HepG2 (cell line): Measurements from ENCODE around the gene TNXB. TPM values are rescaled to one million over a fixed set of nuclear protein-coding genes. Genes with fewer than 3 reads are reported as not detected.
A peak's percentile ranks its signal among the peaks of the same experiment; 100 is the strongest.

ENCODE experiments used
- KDM5B ChIP-seq: sonication (generic); formaldehyde crosslinking; IDR thresholded peaks from 2 replicates; pipeline ENCODE4 v1.4.0; 2020; ENCODE audit warnings: missing genetic modification reagents, mild to moderate bottlenecking, borderline replicate concordance
- MBNL3 ChIP-seq: fragments of 250-450 bp; sonication (Bioruptor Pico); conservative IDR thresholded peaks from 2 replicates; pipeline ENCODE4 v1.8.0; 2022; ENCODE audit warnings: mild to moderate bottlenecking, inconsistent platforms
- MIER2 ChIP-seq: IDR thresholded peaks from 2 replicates; pipeline ENCODE4 v1.6.1; 2016; ENCODE audit warnings: missing biosample characterization, missing genetic modification reagents
- PAX8 ChIP-seq: sonication (generic); formaldehyde crosslinking; IDR thresholded peaks from 2 replicates; pipeline ENCODE4 v1.8.0; 2022; ENCODE audit warnings: mild to moderate bottlenecking, missing genetic modification reagents, borderline replicate concordance
- PCBP1 ChIP-seq: fragments of 200-400 bp; formaldehyde crosslinking; IDR thresholded peaks from 2 replicates; pipeline ENCODE4 v1.6.1; 2017; ENCODE audit warnings: mild to moderate bottlenecking, low read depth, low read length, borderline replicate concordance
- SAP130 ChIP-seq: IDR thresholded peaks from 2 replicates; pipeline ENCODE4 v1.6.1; 2016; ENCODE audit warnings: low read depth
- STAT5B ChIP-seq: sonication (generic); formaldehyde crosslinking; IDR thresholded peaks from 2 replicates; pipeline ENCODE4 v1.4.0; 2020; ENCODE audit warnings: missing genetic modification reagents
- TMF1 ChIP-seq: sonication (generic); formaldehyde crosslinking; IDR thresholded peaks from 2 replicates; pipeline ENCODE4 v1.8.1; 2022; ENCODE audit warnings: low read depth, missing genetic modification reagents
- ZFP41 ChIP-seq: sonication (generic); formaldehyde crosslinking; IDR thresholded peaks from 2 replicates; pipeline ENCODE4 v1.4.0; 2020; ENCODE audit warnings: mild to moderate bottlenecking, missing genetic modification reagents, borderline replicate concordance
- ZNF101 ChIP-seq: sonication (generic); formaldehyde crosslinking; IDR thresholded peaks from 2 replicates; pipeline ENCODE4 v1.4.0; 2020; ENCODE audit warnings: mild to moderate bottlenecking, low read depth, missing genetic modification reagents, borderline replicate concordance
- ZNF207 ChIP-seq: fragments of 450-650 bp; IDR thresholded peaks from 2 replicates; pipeline ENCODE4 v1.6.1; 2016; ENCODE audit warnings: antibody characterized with exemption, borderline replicate concordance
- ZNF674 ChIP-seq: sonication (generic); formaldehyde crosslinking; IDR thresholded peaks from 2 replicates; pipeline ENCODE4 v1.5.0; 2020; ENCODE audit warnings: low read depth, mild to moderate bottlenecking, missing genetic modification reagents
- ZNF747 ChIP-seq: sonication (generic); formaldehyde crosslinking; IDR thresholded peaks from 2 replicates; pipeline ENCODE4 v1.8.1; 2023; ENCODE audit warnings: missing genetic modification reagents, mild to moderate bottlenecking, borderline replicate concordance
- ZNF878 ChIP-seq: sonication (generic); formaldehyde crosslinking; IDR thresholded peaks from 2 replicates; pipeline ENCODE4 v1.8.1; 2023; ENCODE audit warnings: mild to moderate bottlenecking, missing genetic modification reagents, moderate library complexity
- polyA plus RNA-seq, 8 experiments: library from polyadenylated mRNA; depleted of rRNA in 3 of 8; stranded (reverse) in 7 of 8; unstranded in 1 of 8; fragments of >200 nt; fragmentation: Illumina TruSeq in 4 of 8; extraction: Trizol in 4 of 8; gene quantifications; 2 replicates each; pipeline versions ENCODE4 v1.2.1 to v1.2.3, GENCODE V29; 2011 to 2016; ENCODE audit warnings: low read depth in 4 of 8, missing spikeins in 1 of 8, mixed read lengths in 1 of 8; ENCODE audit not compliant: insufficient read depth in 1 of 8
- total RNA-seq, 5 experiments: library from RNA; depleted of rRNA; stranded (reverse); fragments of >200 nt; fragmentation: Illumina TruSeq; extraction: Trizol; gene quantifications; 2 replicates each; pipeline ENCODE4 v1.2.3, GENCODE V29; 2016; ENCODE audit warnings: low read depth in 1 of 5
- TF ChIP-seq, protein P1 (sequence below): sonication (generic); formaldehyde crosslinking; IDR thresholded peaks from 2 replicates; pipeline ENCODE4 v1.4.0; 2020; ENCODE audit warnings: missing genetic modification reagents, borderline replicate concordance
- TF ChIP-seq, protein P2 (sequence below): sonication (generic); formaldehyde crosslinking; IDR thresholded peaks from 2 replicates; pipeline ENCODE4 v1.4.0; 2020; ENCODE audit warnings: missing genetic modification reagents
- TF ChIP-seq, protein P3 (sequence below): sonication (generic); formaldehyde crosslinking; IDR thresholded peaks from 2 replicates; pipeline ENCODE4 v1.5.0; 2020; ENCODE audit warnings: mild to moderate bottlenecking, missing genetic modification reagents, moderate library complexity
- TF ChIP-seq, protein P4 (sequence below): sonication (generic); formaldehyde crosslinking; IDR thresholded peaks from 2 replicates; pipeline ENCODE4 v1.5.1; 2020; ENCODE audit warnings: mild to moderate bottlenecking, missing genetic modification reagents, moderate library complexity

The TNXB gene
- total and polyA plus RNA-seq, 2 of the 13 experiments (the other 11 are each of a cell fraction or from before 2014, with no cell fraction given): 1.6 to 2.7 TPM

DNA sequence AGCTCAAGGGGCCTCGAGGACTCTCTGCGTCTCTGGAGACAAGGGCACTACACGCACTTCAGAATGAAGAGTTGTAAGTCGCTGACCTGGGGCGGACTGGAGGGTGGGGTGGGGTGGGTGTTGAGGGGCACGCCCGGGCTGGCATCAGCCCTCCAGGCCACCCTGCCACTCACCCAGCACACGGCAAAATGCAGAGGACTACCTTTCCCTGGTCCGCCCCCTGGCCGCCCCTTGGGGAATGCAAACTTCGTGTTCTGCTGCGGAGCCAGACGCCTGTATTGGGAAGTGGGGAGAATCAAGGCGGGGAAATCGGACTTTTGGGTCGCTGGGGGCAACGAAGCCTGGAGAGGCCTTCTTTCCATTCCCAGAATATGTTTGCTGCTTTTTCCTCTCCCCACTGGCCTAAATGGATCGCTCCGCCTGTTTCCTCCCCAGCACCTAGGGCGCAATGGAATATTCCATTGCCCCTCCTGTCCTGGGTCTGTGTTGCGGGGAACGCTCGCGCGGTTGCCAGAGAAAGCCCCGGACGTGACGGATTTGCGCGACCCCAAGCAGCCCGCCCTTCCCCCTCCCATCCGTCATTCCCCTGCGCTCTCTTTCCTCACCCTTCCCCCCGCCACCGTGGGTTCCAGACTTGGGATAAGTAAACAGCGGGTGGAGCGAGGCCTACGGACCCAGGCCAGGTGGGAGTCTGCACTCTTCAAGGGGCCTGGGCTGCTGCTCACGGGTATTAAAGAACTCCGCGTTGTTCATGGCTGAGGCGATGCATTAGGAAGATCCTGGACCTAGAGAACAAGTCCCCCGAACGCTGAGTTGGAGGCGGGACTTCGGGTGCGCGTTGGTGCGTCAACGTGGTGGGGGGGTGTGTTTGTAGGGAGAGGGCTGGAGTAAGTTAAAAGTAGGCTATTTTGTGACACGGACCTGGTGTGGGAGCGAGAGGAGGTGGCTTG is 44.7 kb upstream of the TNXB start, which contains the start of gene PPT2 (continued):
- TF ChIP-seq PCBP1 (peak; percentile 90), TMF1 (no peak; the same call in 1 of the 2 replicates), ZNF101 (CRISPR knock-in tag) (peak; percentile 71; the same call in 1 of the 2 replicates), STAT5B (CRISPR knock-in tag) (no peak), ZNF747 (CRISPR knock-in tag) (peak; percentile 68; the same call in 1 of the 2 replicates), PAX8 (no peak), ZFP41 (CRISPR knock-in tag) (no peak), KDM5B (CRISPR knock-in tag) (no peak), ZNF878 (CRISPR knock-in tag) (0 out of 2 replicates have a peak, but pooled peaks have one; percentile 27), SAP130 (CRISPR knock-in tag) (peak; percentile 97), ZNF207 (0 out of 2 replicates have a peak, but pooled peaks have one; percentile 44), ZNF674 (CRISPR knock-in tag) (no peak; the same call in 1 of the 2 replicates), MIER2 (CRISPR knock-in tag) (no peak; the same call in 1 of the 2 replicates), MBNL3 (CRISPR knock-in tag) (no peak)
- TF ChIP-seq, protein P1, sequence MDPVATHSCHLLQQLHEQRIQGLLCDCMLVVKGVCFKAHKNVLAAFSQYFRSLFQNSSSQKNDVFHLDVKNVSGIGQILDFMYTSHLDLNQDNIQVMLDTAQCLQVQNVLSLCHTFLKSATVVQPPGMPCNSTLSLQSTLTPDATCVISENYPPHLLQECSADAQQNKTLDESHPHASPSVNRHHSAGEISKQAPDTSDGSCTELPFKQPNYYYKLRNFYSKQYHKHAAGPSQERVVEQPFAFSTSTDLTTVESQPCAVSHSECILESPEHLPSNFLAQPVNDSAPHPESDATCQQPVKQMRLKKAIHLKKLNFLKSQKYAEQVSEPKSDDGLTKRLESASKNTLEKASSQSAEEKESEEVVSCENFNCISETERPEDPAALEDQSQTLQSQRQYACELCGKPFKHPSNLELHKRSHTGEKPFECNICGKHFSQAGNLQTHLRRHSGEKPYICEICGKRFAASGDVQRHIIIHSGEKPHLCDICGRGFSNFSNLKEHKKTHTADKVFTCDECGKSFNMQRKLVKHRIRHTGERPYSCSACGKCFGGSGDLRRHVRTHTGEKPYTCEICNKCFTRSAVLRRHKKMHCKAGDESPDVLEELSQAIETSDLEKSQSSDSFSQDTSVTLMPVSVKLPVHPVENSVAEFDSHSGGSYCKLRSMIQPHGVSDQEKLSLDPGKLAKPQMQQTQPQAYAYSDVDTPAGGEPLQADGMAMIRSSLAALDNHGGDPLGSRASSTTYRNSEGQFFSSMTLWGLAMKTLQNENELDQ (CRISPR knock-in tag): no peak
- TF ChIP-seq, protein P2, sequence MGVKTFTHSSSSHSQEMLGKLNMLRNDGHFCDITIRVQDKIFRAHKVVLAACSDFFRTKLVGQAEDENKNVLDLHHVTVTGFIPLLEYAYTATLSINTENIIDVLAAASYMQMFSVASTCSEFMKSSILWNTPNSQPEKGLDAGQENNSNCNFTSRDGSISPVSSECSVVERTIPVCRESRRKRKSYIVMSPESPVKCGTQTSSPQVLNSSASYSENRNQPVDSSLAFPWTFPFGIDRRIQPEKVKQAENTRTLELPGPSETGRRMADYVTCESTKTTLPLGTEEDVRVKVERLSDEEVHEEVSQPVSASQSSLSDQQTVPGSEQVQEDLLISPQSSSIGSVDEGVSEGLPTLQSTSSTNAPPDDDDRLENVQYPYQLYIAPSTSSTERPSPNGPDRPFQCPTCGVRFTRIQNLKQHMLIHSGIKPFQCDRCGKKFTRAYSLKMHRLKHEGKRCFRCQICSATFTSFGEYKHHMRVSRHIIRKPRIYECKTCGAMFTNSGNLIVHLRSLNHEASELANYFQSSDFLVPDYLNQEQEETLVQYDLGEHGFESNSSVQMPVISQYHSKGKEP (CRISPR knock-in tag): no peak; the same call in 1 of the 2 replicates
- TF ChIP-seq, protein P3, sequence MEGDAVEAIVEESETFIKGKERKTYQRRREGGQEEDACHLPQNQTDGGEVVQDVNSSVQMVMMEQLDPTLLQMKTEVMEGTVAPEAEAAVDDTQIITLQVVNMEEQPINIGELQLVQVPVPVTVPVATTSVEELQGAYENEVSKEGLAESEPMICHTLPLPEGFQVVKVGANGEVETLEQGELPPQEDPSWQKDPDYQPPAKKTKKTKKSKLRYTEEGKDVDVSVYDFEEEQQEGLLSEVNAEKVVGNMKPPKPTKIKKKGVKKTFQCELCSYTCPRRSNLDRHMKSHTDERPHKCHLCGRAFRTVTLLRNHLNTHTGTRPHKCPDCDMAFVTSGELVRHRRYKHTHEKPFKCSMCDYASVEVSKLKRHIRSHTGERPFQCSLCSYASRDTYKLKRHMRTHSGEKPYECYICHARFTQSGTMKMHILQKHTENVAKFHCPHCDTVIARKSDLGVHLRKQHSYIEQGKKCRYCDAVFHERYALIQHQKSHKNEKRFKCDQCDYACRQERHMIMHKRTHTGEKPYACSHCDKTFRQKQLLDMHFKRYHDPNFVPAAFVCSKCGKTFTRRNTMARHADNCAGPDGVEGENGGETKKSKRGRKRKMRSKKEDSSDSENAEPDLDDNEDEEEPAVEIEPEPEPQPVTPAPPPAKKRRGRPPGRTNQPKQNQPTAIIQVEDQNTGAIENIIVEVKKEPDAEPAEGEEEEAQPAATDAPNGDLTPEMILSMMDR (CRISPR knock-in tag): peak; percentile 50
- TF ChIP-seq, protein P4, sequence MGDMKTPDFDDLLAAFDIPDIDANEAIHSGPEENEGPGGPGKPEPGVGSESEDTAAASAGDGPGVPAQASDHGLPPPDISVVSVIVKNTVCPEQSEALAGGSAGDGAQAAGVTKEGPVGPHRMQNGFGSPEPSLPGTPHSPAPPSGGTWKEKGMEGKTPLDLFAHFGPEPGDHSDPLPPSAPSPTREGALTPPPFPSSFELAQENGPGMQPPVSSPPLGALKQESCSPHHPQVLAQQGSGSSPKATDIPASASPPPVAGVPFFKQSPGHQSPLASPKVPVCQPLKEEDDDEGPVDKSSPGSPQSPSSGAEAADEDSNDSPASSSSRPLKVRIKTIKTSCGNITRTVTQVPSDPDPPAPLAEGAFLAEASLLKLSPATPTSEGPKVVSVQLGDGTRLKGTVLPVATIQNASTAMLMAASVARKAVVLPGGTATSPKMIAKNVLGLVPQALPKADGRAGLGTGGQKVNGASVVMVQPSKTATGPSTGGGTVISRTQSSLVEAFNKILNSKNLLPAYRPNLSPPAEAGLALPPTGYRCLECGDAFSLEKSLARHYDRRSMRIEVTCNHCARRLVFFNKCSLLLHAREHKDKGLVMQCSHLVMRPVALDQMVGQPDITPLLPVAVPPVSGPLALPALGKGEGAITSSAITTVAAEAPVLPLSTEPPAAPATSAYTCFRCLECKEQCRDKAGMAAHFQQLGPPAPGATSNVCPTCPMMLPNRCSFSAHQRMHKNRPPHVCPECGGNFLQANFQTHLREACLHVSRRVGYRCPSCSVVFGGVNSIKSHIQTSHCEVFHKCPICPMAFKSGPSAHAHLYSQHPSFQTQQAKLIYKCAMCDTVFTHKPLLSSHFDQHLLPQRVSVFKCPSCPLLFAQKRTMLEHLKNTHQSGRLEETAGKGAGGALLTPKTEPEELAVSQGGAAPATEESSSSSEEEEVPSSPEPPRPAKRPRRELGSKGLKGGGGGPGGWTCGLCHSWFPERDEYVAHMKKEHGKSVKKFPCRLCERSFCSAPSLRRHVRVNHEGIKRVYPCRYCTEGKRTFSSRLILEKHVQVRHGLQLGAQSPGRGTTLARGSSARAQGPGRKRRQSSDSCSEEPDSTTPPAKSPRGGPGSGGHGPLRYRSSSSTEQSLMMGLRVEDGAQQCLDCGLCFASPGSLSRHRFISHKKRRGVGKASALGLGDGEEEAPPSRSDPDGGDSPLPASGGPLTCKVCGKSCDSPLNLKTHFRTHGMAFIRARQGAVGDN (CRISPR knock-in tag): peak; percentile 90
